ENCODE data around the gene COL6A3. TPM values are rescaled to one million over a fixed set of nuclear protein-coding genes. Genes with fewer than 3 reads are reported as not detected.

The COL6A3 gene
- total and polyA plus RNA-seq, 2 of the 13 experiments (the other 11 are each of a cell fraction or from before 2014, with no cell fraction given), result 0.03 TPM; not detected in 1

GRCh38 chr2:237411683-237412423 is 2.1 kb downstream of the COL6A3 start:
- WGBS (ENCODE audit: low lambda C conversion rate), result 12% methylated on average over 16 of the region's 16 CpGs
- FAIRE-seq (no peak), ATAC-seq (no peak), DNase-seq (ENCODE audit: low spot score) (no peak)
- in situ Hi-C loops (cut with HindIII; ENCODE audit: extremely low pct_ligation_motif_present, low pct_unique_long_range_greater_than_20kb), result loop anchor here (10.0 kb wide), 1 partner anchor 257 kb away; no protein-coding TSS in a partner anchor
- H3K27ac ChIP-seq (ENCODE audit: extremely low read length, insufficient read depth, low read length), result no peak overlapping the region
- CTCF ChIA-PET (ENCODE audit: low intra/inter-chr PET ratio, low total read pairs), result no interaction called here
- H3K27me3 ChIP-seq (ENCODE audit: control insufficient read depth in 1 of 2, insufficient read depth in 2 of 2, low read length in 2 of 2), result peaks cover 7 to 86% of the 10 kb centered on the region in 2 experiments; a peak in 4 of 5 replicates
- H3K4me3 ChIP-seq (replicated peaks in 1 of 3; ENCODE audit: insufficient read depth in 1 of 3, low read depth in 2 of 3, low read length in 3 of 3), result no peak overlapping the region
- no TSS peak for BruUV-seq (replicated peaks)
- no peaks in the 10 kb centered on the region for H3K79me2 ChIP-seq (ENCODE audit: insufficient read depth, low read length)
- intact Hi-C loops (cut with micrococcal nuclease; ENCODE audit: unreplicated experiment), result no loop called here
- H3K36me3 ChIP-seq (replicated peaks in 1 of 2; ENCODE audit: control insufficient read depth in 1 of 2, insufficient read depth in 2 of 2, low read length in 2 of 2), result no peaks in the 10 kb centered on the region
- H3K4me1 ChIP-seq (ENCODE audit: insufficient read depth, low read length), result no peaks in the 10 kb centered on the region
- H2AFZ ChIP-seq (ENCODE audit: low read length), result no peak overlapping the region
- H3K9me3 ChIP-seq (ENCODE audit: low read length), result no peaks in the 10 kb centered on the region
- H3K4me2 ChIP-seq (ENCODE audit: low read depth, low read length), result no peak overlapping the region
- no peak for TF ChIP-seq POGZ (CRISPR knock-in tag; IDR thresholded peaks at IDR 0.05)
- no peak for TF ChIP-seq ZNF639 (CRISPR knock-in tag; conservative IDR thresholded peaks at IDR 0.05)
- no peak for TF ChIP-seq ZNF510 (CRISPR knock-in tag; IDR thresholded peaks at IDR 0.05; ENCODE audit: low read depth)
- TF ChIP-seq FOSL2 (CRISPR knock-in tag; IDR thresholded peaks at IDR 0.05), result no peak
- no peak for TF ChIP-seq ETS1 (CRISPR knock-in tag; IDR thresholded peaks at IDR 0.05)
- no peak for TF ChIP-seq ATF5 (CRISPR knock-in tag; IDR thresholded peaks at IDR 0.05; ENCODE audit: low read depth)
- TF ChIP-seq HNRNPH1 (optimal IDR thresholded peaks at IDR 0.05; ENCODE audit: low read depth, low read length), result no peak
- POLR2A ChIA-PET, result no interaction called here
- H4K20me1 ChIP-seq (ENCODE audit: insufficient read depth, low read length), result no peaks in the 10 kb centered on the region
- H3K9ac ChIP-seq (ENCODE audit: insufficient read depth, low read depth, low read length), result no peak overlapping the region

Data from HepG2 (cell line).